HEK293 (cell line): ENCODE measurements around the gene POP7.

Experiments
- CTCF ChIA-PET: fragments of 350-600 bp; formaldehyde crosslinking; extraction: SDS; loops from one replicate; lab custom pipeline; 2021; ENCODE audit warnings: antibody characterized with exemption; lab: Yijun Ruan, JAX
- POLR2A ChIA-PET: fragments of 300-600 bp; formaldehyde crosslinking; extraction: SDS; loops from one replicate; lab custom pipeline; 2020; ENCODE audit warnings: antibody characterized with exemption, inconsistent platforms; lab: Yijun Ruan, JAX
- H3K27ac ChIP-seq: fragments of 200-500 bp; sonication (Bioruptor generic); 2 replicates; pipeline ENCODE4 v1.5.1; 2014; ENCODE audit warnings: low read depth, low read length, control low read depth, inconsistent platforms; ENCODE audit errors: extremely low read depth
- H3K36me3 ChIP-seq, 2 experiments: fragments of 200-500 bp in 1 of 2; sonication (Bioruptor generic) in 1 of 2; 1 replicate in 1 of 2; 2 replicates in 1 of 2; pipeline ENCODE4 v1.5.1; 2014 to 2017; ENCODE audit warnings: inconsistent platforms in 2 of 2, low read length in 2 of 2; ENCODE audit not compliant: control insufficient read depth in 2 of 2, insufficient read depth in 1 of 2
- H3K4me1 ChIP-seq: fragments of 200-500 bp; sonication (Bioruptor generic); 2 replicates; pipeline ENCODE4 v1.5.1; 2014; ENCODE audit warnings: mild to moderate bottlenecking, low read length, inconsistent platforms; ENCODE audit not compliant: control insufficient read depth, insufficient read depth
- H3K4me3 ChIP-seq: 2 replicates; pipeline ENCODE4 v1.5.1; 2011; ENCODE audit warnings: low read depth, mild to moderate bottlenecking, control low read depth, low read length, moderate library complexity
- H3K9me3 ChIP-seq: fragments of 200-500 bp; sonication (Bioruptor generic); 2 replicates; pipeline ENCODE4 v1.5.1; 2014; ENCODE audit warnings: low read depth, low read length, inconsistent platforms; ENCODE audit not compliant: control insufficient read depth, insufficient read depth
- BCL11A ChIP-seq: fragments of 450-650 bp; formaldehyde crosslinking; IDR thresholded peaks from 2 replicates; pipeline ENCODE4 v1.5.1; 2016; ENCODE audit warnings: low read depth, missing biosample characterization, missing genetic modification characterization
- GFI1B ChIP-seq: fragments of 450-650 bp; formaldehyde crosslinking; IDR thresholded peaks from 2 replicates; pipeline ENCODE4 v1.5.1; 2016; ENCODE audit warnings: missing biosample characterization, missing genetic modification characterization
- SETDB1 ChIP-seq: IDR thresholded peaks from one replicate; pipeline ENCODE4 v1.6.1; 2017; ENCODE audit warnings: mild to moderate bottlenecking, low read length, moderate library complexity, mixed read lengths; ENCODE audit not compliant: insufficient read length
- TRIM28 ChIP-seq: IDR thresholded peaks from 2 replicates; pipeline ENCODE4 v1.6.1; 2011; ENCODE audit warnings: low read length, control low read depth, borderline replicate concordance
- YY2 ChIP-seq: fragments of 450-650 bp; formaldehyde crosslinking; IDR thresholded peaks from 2 replicates; pipeline ENCODE4 v1.5.1; 2016; ENCODE audit warnings: missing biosample characterization, missing genetic modification characterization
- ZFP3 ChIP-seq: fragments of 450-650 bp; formaldehyde crosslinking; IDR thresholded peaks from 2 replicates; pipeline ENCODE4 v1.5.1; 2016; ENCODE audit warnings: low read depth, missing biosample characterization, missing genetic modification characterization
- ZFP41 ChIP-seq: fragments of 450-650 bp; formaldehyde crosslinking; IDR thresholded peaks from 2 replicates; pipeline ENCODE4 v1.5.1; 2016; ENCODE audit warnings: missing biosample characterization, missing genetic modification characterization, borderline replicate concordance
- ZNF324 ChIP-seq: fragments of 450-650 bp; formaldehyde crosslinking; IDR thresholded peaks from 2 replicates; pipeline ENCODE4 v1.5.1; 2016; ENCODE audit warnings: missing biosample characterization, missing genetic modification characterization
- ZNF416 ChIP-seq: fragments of 450-650 bp; formaldehyde crosslinking; IDR thresholded peaks from 2 replicates; pipeline ENCODE4 v1.5.1; 2016; ENCODE audit warnings: missing biosample characterization, missing genetic modification characterization
- ZNF426 ChIP-seq: fragments of 450-650 bp; formaldehyde crosslinking; IDR thresholded peaks from 2 replicates; pipeline ENCODE4 v1.5.1; 2017; ENCODE audit warnings: missing biosample characterization, missing genetic modification characterization, mild to moderate bottlenecking, inconsistent platforms, moderate library complexity
- ZNF510 ChIP-seq: fragments of 450-650 bp; formaldehyde crosslinking; IDR thresholded peaks from 2 replicates; pipeline ENCODE4 v1.5.1; 2018; ENCODE audit warnings: mild to moderate bottlenecking, missing genetic modification characterization, missing biosample characterization; ENCODE audit not compliant: insufficient replicate concordance
- ZNF571 ChIP-seq: fragments of 450-650 bp; formaldehyde crosslinking; IDR thresholded peaks from 2 replicates; pipeline ENCODE4 v1.5.0; 2017; ENCODE audit warnings: missing biosample characterization, missing genetic modification characterization
- ZNF621 ChIP-seq: fragments of 450-650 bp; formaldehyde crosslinking; IDR thresholded peaks from 2 replicates; pipeline ENCODE4 v1.5.1; 2017; ENCODE audit warnings: missing biosample characterization, missing genetic modification characterization
- ZNF624 ChIP-seq: fragments of 450-650 bp; formaldehyde crosslinking; IDR thresholded peaks from 2 replicates; pipeline ENCODE4 v1.5.1; 2017; ENCODE audit warnings: missing biosample characterization, missing genetic modification characterization
- ZSCAN23 ChIP-seq: fragments of 450-650 bp; formaldehyde crosslinking; IDR thresholded peaks from 2 replicates; pipeline ENCODE4 v1.5.1; 2016; ENCODE audit warnings: missing biosample characterization, missing genetic modification characterization
- ZSCAN30 ChIP-seq: fragments of 450-650 bp; IDR thresholded peaks from 2 replicates; pipeline ENCODE4 v1.5.1; 2018; ENCODE audit warnings: missing biosample characterization, mild to moderate bottlenecking, missing genetic modification characterization, moderate library complexity
- TF ChIP-seq, protein P1 (sequence below): fragments of 450-650 bp; formaldehyde crosslinking; IDR thresholded peaks from 2 replicates; pipeline ENCODE4 v1.5.1; 2016; ENCODE audit warnings: missing biosample characterization, missing genetic modification characterization
- TF ChIP-seq, protein P2 (sequence below): fragments of 450-650 bp; formaldehyde crosslinking; IDR thresholded peaks from 2 replicates; pipeline ENCODE4 v1.5.1; 2017; ENCODE audit warnings: missing biosample characterization, missing genetic modification characterization
- TF ChIP-seq, protein P3 (sequence below): fragments of 450-650 bp; formaldehyde crosslinking; IDR thresholded peaks from 2 replicates; pipeline ENCODE4 v1.5.1; 2016; ENCODE audit warnings: missing biosample characterization, missing genetic modification characterization
- TF ChIP-seq, protein P4 (sequence below): fragments of 450-650 bp; formaldehyde crosslinking; IDR thresholded peaks from 2 replicates; pipeline ENCODE4 v1.5.1; 2017; ENCODE audit warnings: missing biosample characterization, missing genetic modification characterization
- TF ChIP-seq, protein P5 (sequence below): fragments of 450-650 bp; formaldehyde crosslinking; IDR thresholded peaks from 2 replicates; pipeline ENCODE4 v1.5.1; 2016; ENCODE audit warnings: missing biosample characterization, missing genetic modification characterization
- TF ChIP-seq, protein P6 (sequence below): fragments of 450-650 bp; formaldehyde crosslinking; IDR thresholded peaks from 2 replicates; pipeline ENCODE4 v1.5.1; 2016; ENCODE audit warnings: missing biosample characterization, missing genetic modification characterization
- TF ChIP-seq, protein P7 (sequence below): fragments of 450-650 bp; formaldehyde crosslinking; IDR thresholded peaks from 2 replicates; pipeline ENCODE4 v1.5.0; 2017; ENCODE audit warnings: missing biosample characterization, missing genetic modification characterization, borderline replicate concordance

The POP7 gene

DNA sequence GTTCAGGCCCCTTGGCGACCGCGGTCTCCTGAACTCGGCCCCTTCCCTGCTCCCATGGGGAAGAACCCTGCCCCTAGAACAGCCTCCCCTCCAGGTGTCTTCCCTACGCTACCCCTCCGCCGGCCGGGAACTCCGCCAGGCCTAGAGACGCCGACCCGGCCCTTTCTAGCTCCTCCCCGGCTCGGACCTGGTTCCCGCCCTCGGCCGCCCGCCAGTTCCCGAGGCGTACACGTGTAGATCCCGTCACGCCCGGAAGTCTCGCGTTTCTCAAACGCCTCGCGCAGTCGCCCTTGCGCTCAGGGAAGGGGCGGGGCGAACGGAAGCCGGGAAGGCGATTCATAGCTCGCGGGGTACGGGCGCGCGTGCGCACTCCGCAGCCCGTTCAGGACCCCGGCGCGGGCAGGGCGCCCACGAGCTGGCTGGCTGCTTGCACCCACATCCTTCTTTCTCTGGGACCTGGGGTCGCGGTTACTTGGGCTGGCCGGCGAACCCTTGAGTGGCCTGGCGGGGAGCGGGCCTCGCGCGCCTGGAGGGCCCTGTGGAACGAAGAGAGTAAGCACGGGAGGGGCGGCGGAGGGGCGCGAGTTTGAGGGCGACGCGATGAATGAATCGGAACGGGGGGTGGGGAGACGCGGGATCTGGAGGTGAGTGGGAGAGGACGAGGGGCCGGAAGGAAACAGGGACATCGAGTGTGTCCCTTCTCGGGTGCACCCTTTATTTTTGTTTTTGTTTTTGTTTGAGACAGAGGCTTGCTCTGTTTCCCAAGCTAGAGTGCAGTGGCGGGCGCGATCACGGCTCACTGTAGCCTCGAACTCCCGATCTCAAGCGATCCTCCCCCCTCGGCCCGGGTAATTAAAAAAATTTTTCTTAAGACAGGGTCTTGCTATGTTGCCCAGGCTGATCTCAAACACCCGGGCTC, at the start of gene POP7:
TSS of gene POP7 (plus strand) at position 369 of the 919 bp plus-strand sequence. CDS start 710 bp downstream, outside the sequence.
- no peaks in the 10 kb centered on the region for H3K4me1 ChIP-seq
- H3K27ac ChIP-seq, result peak within 1 kb of the TSS; percentile 87
- ChIA-PET POLR2A (interaction anchor here (0.6 to 2.6 kb wide), 45 partner anchors 8 to 731 kb away, joined by 3 to 35 read pairs (median 5); partner anchors contain the start of genes EPHB4, FBXO24, GIGYF1 and GNB2), CTCF (interaction anchor here (0.5 to 6.8 kb wide), 42 partner anchors 8 to 485 kb away, joined by 3 to 100 read pairs (median 4); partner anchors contain the start of genes EPO, FBXO24, GNB2 and LRCH4)
- no peaks in the 10 kb centered on the region for H3K9me3 ChIP-seq
- H3K36me3 ChIP-seq, result peaks cover 12 to 15% of the 10 kb centered on the region in 2 experiments; a peak in 2 of 3 replicates
- peak within 1 kb of the TSS; percentile 92 for H3K4me3 ChIP-seq
- TF ChIP-seq, protein P1, sequence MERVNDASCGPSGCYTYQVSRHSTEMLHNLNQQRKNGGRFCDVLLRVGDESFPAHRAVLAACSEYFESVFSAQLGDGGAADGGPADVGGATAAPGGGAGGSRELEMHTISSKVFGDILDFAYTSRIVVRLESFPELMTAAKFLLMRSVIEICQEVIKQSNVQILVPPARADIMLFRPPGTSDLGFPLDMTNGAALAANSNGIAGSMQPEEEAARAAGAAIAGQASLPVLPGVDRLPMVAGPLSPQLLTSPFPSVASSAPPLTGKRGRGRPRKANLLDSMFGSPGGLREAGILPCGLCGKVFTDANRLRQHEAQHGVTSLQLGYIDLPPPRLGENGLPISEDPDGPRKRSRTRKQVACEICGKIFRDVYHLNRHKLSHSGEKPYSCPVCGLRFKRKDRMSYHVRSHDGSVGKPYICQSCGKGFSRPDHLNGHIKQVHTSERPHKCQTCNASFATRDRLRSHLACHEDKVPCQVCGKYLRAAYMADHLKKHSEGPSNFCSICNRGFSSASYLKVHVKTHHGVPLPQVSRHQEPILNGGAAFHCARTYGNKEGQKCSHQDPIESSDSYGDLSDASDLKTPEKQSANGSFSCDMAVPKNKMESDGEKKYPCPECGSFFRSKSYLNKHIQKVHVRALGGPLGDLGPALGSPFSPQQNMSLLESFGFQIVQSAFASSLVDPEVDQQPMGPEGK (tag by site-specific recombination), result peak; percentile 81
- TF ChIP-seq ZNF621 (tag by site-specific recombination) (no peak), ZNF416 (tag by site-specific recombination) (no peak), ZNF624 (tag by site-specific recombination) (no peak), ZNF510 (no peak), ZNF571 (tag by site-specific recombination) (no peak), TRIM28 (no peak), BCL11A (tag by site-specific recombination) (no peak; the same call in 1 of the 2 replicates), SETDB1 (no peak), YY2 (tag by site-specific recombination) (no peak), ZNF324 (tag by site-specific recombination) (0 out of 2 replicates have a peak, but pooled peaks have one; percentile 5), ZSCAN23 (tag by site-specific recombination) (no peak), ZFP41 (tag by site-specific recombination) (no peak), ZNF426 (tag by site-specific recombination) (no peak), ZSCAN30 (tag by site-specific recombination) (no peak), ZFP3 (tag by site-specific recombination) (no peak), GFI1B (tag by site-specific recombination) (no peak)
- TF ChIP-seq, protein P2, sequence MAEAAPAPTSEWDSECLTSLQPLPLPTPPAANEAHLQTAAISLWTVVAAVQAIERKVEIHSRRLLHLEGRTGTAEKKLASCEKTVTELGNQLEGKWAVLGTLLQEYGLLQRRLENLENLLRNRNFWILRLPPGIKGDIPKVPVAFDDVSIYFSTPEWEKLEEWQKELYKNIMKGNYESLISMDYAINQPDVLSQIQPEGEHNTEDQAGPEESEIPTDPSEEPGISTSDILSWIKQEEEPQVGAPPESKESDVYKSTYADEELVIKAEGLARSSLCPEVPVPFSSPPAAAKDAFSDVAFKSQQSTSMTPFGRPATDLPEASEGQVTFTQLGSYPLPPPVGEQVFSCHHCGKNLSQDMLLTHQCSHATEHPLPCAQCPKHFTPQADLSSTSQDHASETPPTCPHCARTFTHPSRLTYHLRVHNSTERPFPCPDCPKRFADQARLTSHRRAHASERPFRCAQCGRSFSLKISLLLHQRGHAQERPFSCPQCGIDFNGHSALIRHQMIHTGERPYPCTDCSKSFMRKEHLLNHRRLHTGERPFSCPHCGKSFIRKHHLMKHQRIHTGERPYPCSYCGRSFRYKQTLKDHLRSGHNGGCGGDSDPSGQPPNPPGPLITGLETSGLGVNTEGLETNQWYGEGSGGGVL (tag by site-specific recombination), result peak; percentile 89
- TF ChIP-seq, protein P3, sequence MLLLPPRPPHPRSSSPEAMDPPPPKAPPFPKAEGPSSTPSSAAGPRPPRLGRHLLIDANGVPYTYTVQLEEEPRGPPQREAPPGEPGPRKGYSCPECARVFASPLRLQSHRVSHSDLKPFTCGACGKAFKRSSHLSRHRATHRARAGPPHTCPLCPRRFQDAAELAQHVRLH, result no peak
- TF ChIP-seq, protein P4, sequence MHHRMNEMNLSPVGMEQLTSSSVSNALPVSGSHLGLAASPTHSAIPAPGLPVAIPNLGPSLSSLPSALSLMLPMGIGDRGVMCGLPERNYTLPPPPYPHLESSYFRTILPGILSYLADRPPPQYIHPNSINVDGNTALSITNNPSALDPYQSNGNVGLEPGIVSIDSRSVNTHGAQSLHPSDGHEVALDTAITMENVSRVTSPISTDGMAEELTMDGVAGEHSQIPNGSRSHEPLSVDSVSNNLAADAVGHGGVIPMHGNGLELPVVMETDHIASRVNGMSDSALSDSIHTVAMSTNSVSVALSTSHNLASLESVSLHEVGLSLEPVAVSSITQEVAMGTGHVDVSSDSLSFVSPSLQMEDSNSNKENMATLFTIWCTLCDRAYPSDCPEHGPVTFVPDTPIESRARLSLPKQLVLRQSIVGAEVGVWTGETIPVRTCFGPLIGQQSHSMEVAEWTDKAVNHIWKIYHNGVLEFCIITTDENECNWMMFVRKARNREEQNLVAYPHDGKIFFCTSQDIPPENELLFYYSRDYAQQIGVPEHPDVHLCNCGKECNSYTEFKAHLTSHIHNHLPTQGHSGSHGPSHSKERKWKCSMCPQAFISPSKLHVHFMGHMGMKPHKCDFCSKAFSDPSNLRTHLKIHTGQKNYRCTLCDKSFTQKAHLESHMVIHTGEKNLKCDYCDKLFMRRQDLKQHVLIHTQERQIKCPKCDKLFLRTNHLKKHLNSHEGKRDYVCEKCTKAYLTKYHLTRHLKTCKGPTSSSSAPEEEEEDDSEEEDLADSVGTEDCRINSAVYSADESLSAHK (tag by site-specific recombination), result no peak
- TF ChIP-seq, protein P5, sequence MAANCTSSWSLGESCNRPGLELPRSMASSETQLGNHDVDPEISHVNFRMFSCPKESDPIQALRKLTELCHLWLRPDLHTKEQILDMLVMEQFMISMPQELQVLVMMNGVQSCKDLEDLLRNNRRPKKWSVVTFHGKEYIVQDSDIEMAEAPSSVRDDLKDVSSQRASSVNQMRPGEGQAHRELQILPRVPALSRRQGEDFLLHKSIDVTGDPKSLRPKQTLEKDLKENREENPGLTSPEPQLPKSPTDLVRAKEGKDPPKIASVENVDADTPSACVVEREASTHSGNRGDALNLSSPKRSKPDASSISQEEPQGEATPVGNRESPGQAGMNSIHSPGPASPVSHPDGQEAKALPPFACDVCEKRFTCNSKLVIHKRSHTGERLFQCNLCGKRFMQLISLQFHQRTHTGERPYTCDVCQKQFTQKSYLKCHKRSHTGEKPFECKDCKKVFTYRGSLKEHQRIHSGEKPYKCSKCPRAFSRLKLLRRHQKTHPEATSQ (tag by site-specific recombination), result 0 out of 2 replicates have a peak, but pooled peaks have one; percentile 52
- TF ChIP-seq, protein P6, sequence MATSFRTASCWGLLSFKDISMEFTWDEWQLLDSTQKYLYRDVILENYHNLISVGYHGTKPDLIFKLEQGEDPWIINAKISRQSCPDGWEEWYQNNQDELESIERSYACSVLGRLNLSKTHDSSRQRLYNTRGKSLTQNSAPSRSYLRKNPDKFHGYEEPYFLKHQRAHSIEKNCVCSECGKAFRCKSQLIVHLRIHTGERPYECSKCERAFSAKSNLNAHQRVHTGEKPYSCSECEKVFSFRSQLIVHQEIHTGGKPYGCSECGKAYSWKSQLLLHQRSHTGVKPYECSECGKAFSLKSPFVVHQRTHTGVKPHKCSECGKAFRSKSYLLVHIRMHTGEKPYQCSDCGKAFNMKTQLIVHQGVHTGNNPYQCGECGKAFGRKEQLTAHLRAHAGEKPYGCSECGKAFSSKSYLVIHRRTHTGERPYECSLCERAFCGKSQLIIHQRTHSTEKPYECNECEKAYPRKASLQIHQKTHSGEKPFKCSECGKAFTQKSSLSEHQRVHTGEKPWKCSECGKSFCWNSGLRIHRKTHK (tag by site-specific recombination), result no peak
- TF ChIP-seq, protein P7, sequence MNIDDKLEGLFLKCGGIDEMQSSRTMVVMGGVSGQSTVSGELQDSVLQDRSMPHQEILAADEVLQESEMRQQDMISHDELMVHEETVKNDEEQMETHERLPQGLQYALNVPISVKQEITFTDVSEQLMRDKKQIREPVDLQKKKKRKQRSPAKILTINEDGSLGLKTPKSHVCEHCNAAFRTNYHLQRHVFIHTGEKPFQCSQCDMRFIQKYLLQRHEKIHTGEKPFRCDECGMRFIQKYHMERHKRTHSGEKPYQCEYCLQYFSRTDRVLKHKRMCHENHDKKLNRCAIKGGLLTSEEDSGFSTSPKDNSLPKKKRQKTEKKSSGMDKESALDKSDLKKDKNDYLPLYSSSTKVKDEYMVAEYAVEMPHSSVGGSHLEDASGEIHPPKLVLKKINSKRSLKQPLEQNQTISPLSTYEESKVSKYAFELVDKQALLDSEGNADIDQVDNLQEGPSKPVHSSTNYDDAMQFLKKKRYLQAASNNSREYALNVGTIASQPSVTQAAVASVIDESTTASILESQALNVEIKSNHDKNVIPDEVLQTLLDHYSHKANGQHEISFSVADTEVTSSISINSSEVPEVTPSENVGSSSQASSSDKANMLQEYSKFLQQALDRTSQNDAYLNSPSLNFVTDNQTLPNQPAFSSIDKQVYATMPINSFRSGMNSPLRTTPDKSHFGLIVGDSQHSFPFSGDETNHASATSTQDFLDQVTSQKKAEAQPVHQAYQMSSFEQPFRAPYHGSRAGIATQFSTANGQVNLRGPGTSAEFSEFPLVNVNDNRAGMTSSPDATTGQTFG (tag by site-specific recombination), result no peak
